ENCODE results near the gene SENP2.
"Not testable (repeated sequence)": the region's sequence is repeated elsewhere in the genome, so short reads cannot be mapped to it uniquely, and the experiment has no call there.

The SENP2 gene

GRCh38 chr3:185561374-185561943 is 24.6 kb upstream of the SENP2 start:
- TF ChIP-seq CTCF (IDR thresholded peaks at IDR 0.05; ENCODE audit: low read depth, low read length), result no peak
- no peak overlapping the region for H3K4me3 ChIP-seq (replicated peaks in 1 of 2; ENCODE audit: low read depth in 2 of 2, low read length in 2 of 2)

GRCh38 chr3:185561958-185562357 is 24.1 kb upstream of the SENP2 start:
- DNase-seq (ENCODE audit: low read depth in 2 of 2), result no peak
- no peak for TF ChIP-seq CTCF (IDR thresholded peaks at IDR 0.05; ENCODE audit: low read depth, low read length)
- no peak overlapping the region for H3K4me3 ChIP-seq (replicated peaks in 1 of 2; ENCODE audit: low read depth in 2 of 2, low read length in 2 of 2)

More at GRCh38 chr3:185561374-185561943, 24.6 kb upstream of the SENP2 start:
- no peak for DNase-seq (ENCODE audit: low read depth in 2 of 2)

- H3K4me3 ChIP-seq (replicated peaks in 1 of 2; ENCODE audit: low read depth in 2 of 2, low read length in 2 of 2), result no peak overlapping the region
- TF ChIP-seq CTCF (IDR thresholded peaks at IDR 0.05; ENCODE audit: low read depth, low read length), result no peak
- no peak for DNase-seq (ENCODE audit: low read depth in 2 of 2)
These were observed 13.9 kb upstream of the SENP2 start for GRCh38 chr3:185572183-185572582.

GRCh38 chr3:185575108-185575869 is 10.8 kb upstream of the SENP2 start:
- TF ChIP-seq CTCF (IDR thresholded peaks at IDR 0.05; ENCODE audit: low read depth, low read length), result peak; percentile 50
- peak; percentile 61 to 72 for DNase-seq (ENCODE audit: low read depth in 2 of 2)
- H3K4me3 ChIP-seq (replicated peaks in 1 of 2; ENCODE audit: low read depth in 2 of 2, low read length in 2 of 2), result not testable (repeated sequence)

GRCh38 chr3:185582236-185582635 is 3.9 kb upstream of the SENP2 start:
- TF ChIP-seq CTCF (IDR thresholded peaks at IDR 0.05; ENCODE audit: low read depth, low read length), result no peak
- no peak overlapping the region for H3K4me3 ChIP-seq (replicated peaks in 1 of 2; ENCODE audit: low read depth in 2 of 2, low read length in 2 of 2)
- no peak for DNase-seq (ENCODE audit: low read depth in 2 of 2)

GRCh38 chr3:185582871-185583270 is 3.2 kb upstream of the SENP2 start:
- TF ChIP-seq CTCF (IDR thresholded peaks at IDR 0.05; ENCODE audit: low read depth, low read length), result no peak
- DNase-seq (ENCODE audit: low read depth in 2 of 2), result peak in 1 of 2 donors; percentile 5
- no peak overlapping the region for H3K4me3 ChIP-seq (replicated peaks in 1 of 2; ENCODE audit: low read depth in 2 of 2, low read length in 2 of 2)

All from cardiac fibroblast (primary cell).